ENCODE measurements around the gene TNFRSF18.

GRCh38 chr1:1230656-1231399, 24.4 kb upstream of the TNFRSF18 start:
- no peak for TF ChIP-seq CEBPB (IDR thresholded peaks at IDR 0.05; ENCODE audit: borderline replicate concordance in 1 of 2, low read depth in 2 of 2, low read length in 2 of 2)
- TF ChIP-seq CREB1 (IDR thresholded peaks at IDR 0.05; ENCODE audit: low read depth), result no peak
- no peak for TF ChIP-seq RCOR1 (conservative IDR thresholded peaks at IDR 0.05; ENCODE audit: low read depth, low read length)
- peak in 2 of 3 experiments; percentile 17 to 18; a peak in 2 of 6 replicates for TF ChIP-seq CTCF (IDR thresholded peaks at IDR 0.05 in 2 of 3, conservative IDR thresholded peaks at IDR 0.05 in 1 of 3; ENCODE audit: control insufficient read depth in 2 of 3, extremely low read depth in 1 of 3, insufficient read depth in 1 of 3, low read depth in 3 of 3, low read length in 3 of 3)
- TF ChIP-seq EZH2 (IDR thresholded peaks at IDR 0.05; ENCODE audit: borderline replicate concordance, control insufficient read depth, low read depth, low read length), result no peak
- no peak for TF ChIP-seq ZBTB11 (CRISPR knock-in tag; IDR thresholded peaks at IDR 0.05)
- no peak for TF ChIP-seq ATF2 (IDR thresholded peaks at IDR 0.05; ENCODE audit: low read length)
- TF ChIP-seq MAX (IDR thresholded peaks at IDR 0.05; ENCODE audit: low read depth, low read length), result no peak
